HL-60 (cell line): ENCODE data around the gene ODAM.
"Not testable (repeated sequence)": the region's sequence is repeated elsewhere in the genome, so short reads cannot be mapped to it uniquely, and the experiment has no call there.

ENCODE experiments used
- GABPA ChIP-seq: IDR thresholded peaks from 2 replicates; pipeline ENCODE4 v1.6.1; 2012; ENCODE audit warnings: low read depth
- POLR2AphosphoS5 ChIP-seq: IDR thresholded peaks from 2 replicates; pipeline ENCODE4 v1.6.1; 2012; ENCODE audit warnings: low read depth
- SPI1 ChIP-seq: IDR thresholded peaks from 2 replicates; pipeline ENCODE4 v1.6.1; 2012; ENCODE audit warnings: low read depth, mild to moderate bottlenecking, borderline replicate concordance
- TF ChIP-seq, protein P1 (sequence below): IDR thresholded peaks from one replicate; pipeline ENCODE4 v1.5.1; 2011; ENCODE audit warnings: low read length, control low read depth, inconsistent platforms; ENCODE audit not compliant: insufficient read depth
- TF ChIP-seq, protein P2 (sequence below): IDR thresholded peaks from 2 replicates; pipeline ENCODE4 v1.6.1; 2012; ENCODE audit warnings: low read depth; ENCODE audit not compliant: insufficient replicate concordance

DNA sequence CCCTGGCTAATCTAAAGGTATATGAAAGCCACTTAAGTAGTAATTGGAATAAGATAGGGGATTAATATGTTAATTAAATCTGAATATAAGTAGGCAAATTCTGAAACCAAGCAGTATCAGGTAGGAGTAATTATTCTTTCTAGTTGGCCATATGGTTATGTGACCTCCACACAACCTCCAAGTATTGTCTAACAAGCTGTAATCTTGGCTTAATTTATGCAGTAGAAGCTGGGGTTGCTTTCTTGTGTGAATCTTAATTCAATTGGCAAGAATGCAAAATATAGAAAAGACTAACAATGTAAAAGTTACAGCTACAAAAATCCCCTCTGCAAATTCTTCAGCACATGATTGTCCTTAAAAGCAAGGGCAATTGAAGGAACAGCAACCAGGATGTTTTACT is 20.6 kb downstream of the ODAM start:
- TF ChIP-seq, protein P1, sequence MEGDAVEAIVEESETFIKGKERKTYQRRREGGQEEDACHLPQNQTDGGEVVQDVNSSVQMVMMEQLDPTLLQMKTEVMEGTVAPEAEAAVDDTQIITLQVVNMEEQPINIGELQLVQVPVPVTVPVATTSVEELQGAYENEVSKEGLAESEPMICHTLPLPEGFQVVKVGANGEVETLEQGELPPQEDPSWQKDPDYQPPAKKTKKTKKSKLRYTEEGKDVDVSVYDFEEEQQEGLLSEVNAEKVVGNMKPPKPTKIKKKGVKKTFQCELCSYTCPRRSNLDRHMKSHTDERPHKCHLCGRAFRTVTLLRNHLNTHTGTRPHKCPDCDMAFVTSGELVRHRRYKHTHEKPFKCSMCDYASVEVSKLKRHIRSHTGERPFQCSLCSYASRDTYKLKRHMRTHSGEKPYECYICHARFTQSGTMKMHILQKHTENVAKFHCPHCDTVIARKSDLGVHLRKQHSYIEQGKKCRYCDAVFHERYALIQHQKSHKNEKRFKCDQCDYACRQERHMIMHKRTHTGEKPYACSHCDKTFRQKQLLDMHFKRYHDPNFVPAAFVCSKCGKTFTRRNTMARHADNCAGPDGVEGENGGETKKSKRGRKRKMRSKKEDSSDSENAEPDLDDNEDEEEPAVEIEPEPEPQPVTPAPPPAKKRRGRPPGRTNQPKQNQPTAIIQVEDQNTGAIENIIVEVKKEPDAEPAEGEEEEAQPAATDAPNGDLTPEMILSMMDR: not testable (repeated sequence)
- not testable (repeated sequence) for TF ChIP-seq POLR2AphosphoS5, GABPA, SPI1
- TF ChIP-seq, protein P2, sequence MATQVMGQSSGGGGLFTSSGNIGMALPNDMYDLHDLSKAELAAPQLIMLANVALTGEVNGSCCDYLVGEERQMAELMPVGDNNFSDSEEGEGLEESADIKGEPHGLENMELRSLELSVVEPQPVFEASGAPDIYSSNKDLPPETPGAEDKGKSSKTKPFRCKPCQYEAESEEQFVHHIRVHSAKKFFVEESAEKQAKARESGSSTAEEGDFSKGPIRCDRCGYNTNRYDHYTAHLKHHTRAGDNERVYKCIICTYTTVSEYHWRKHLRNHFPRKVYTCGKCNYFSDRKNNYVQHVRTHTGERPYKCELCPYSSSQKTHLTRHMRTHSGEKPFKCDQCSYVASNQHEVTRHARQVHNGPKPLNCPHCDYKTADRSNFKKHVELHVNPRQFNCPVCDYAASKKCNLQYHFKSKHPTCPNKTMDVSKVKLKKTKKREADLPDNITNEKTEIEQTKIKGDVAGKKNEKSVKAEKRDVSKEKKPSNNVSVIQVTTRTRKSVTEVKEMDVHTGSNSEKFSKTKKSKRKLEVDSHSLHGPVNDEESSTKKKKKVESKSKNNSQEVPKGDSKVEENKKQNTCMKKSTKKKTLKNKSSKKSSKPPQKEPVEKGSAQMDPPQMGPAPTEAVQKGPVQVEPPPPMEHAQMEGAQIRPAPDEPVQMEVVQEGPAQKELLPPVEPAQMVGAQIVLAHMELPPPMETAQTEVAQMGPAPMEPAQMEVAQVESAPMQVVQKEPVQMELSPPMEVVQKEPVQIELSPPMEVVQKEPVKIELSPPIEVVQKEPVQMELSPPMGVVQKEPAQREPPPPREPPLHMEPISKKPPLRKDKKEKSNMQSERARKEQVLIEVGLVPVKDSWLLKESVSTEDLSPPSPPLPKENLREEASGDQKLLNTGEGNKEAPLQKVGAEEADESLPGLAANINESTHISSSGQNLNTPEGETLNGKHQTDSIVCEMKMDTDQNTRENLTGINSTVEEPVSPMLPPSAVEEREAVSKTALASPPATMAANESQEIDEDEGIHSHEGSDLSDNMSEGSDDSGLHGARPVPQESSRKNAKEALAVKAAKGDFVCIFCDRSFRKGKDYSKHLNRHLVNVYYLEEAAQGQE: not testable (repeated sequence)
